D721Med (cell line): ENCODE data around the gene TMEM190.

Experiments used
- DNase-seq: peaks from one replicate; pipeline ENCODE4 v3.0.0; 2011; ENCODE audit warnings: low spot score; ENCODE audit not compliant: insufficient read length
- FAIRE-seq: peaks from 2 replicates; lab custom pipeline; 2011; peaks lifted over from hg19 to GRCh38; lab: Jason Lieb, UNC
- TF ChIP-seq, protein P1 (sequence below): IDR thresholded peaks from 2 replicates; pipeline ENCODE4 v1.5.1; 2012; ENCODE audit warnings: mild to moderate bottlenecking, control low read depth; ENCODE audit not compliant: insufficient read depth; ENCODE audit errors: missing control alignments

The TMEM190 gene

GRCh38 chr19:55360902-55361301 is 15.7 kb upstream of the TMEM190 start:
- no peak for DNase-seq
- no peak for FAIRE-seq
- TF ChIP-seq, protein P1, sequence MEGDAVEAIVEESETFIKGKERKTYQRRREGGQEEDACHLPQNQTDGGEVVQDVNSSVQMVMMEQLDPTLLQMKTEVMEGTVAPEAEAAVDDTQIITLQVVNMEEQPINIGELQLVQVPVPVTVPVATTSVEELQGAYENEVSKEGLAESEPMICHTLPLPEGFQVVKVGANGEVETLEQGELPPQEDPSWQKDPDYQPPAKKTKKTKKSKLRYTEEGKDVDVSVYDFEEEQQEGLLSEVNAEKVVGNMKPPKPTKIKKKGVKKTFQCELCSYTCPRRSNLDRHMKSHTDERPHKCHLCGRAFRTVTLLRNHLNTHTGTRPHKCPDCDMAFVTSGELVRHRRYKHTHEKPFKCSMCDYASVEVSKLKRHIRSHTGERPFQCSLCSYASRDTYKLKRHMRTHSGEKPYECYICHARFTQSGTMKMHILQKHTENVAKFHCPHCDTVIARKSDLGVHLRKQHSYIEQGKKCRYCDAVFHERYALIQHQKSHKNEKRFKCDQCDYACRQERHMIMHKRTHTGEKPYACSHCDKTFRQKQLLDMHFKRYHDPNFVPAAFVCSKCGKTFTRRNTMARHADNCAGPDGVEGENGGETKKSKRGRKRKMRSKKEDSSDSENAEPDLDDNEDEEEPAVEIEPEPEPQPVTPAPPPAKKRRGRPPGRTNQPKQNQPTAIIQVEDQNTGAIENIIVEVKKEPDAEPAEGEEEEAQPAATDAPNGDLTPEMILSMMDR: no peak

- FAIRE-seq (no peak), DNase-seq (no peak)
- TF ChIP-seq, protein P1: no peak
Observed at GRCh38 chr19:55362174-55362989, 14.2 kb upstream of the TMEM190 start.

GRCh38 chr19:55362990-55363716 is 13.5 kb upstream of the TMEM190 start, which contains the start of gene GARIN5B:
GARIN5B (minus strand) TSS chr19:55363260; CDS start chr19:55363066, 194 bp downstream.
- TF ChIP-seq, protein P1: no peak
- FAIRE-seq: no peak
- DNase-seq: no peak

DNA sequence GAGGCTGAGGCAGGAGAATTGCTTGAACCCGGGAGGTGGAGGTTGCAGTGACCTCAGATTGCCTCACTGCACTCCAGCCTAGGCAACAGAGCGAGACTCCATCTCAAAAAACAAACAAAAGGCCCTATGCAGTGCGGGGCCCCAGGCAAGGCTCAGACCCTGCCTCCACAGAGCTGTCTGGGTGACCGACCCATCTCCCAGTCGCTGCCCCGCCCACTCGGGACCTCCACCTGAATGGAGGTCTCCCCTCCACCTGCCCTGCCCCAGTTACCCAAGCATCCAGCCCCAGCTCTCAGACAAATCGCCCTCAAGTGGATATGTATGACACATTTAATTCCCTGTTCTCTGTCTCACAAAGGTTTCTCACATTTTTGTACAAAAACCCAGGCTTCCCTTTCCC is 11.4 kb upstream of the TMEM190 start:
- TF ChIP-seq, protein P1: no peak
- no peak for FAIRE-seq

DNA sequence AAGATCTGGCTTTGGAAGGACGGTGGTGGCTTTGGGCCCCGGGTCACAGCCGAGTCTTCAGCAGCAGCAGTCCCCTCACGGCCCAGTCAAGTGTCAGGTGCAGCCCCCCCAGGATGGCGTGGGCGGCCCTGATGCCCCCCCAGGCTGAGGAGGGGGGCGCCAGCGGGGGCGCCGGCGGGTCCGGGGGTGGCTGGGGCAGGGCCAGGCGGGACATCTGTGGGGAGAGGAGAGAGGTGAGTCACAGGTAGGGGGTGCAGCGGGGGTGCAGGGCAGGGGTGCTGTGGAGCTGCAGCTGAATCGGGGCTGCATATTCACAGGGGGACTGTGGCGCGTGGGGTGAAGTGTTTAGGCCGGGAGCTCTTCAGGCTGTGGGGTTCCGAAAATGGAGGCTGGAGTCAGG is 10.7 kb upstream of the TMEM190 start:
- no peak for DNase-seq
- no peak for FAIRE-seq
- TF ChIP-seq, protein P1: no peak

More for the DNA sequence above, 11.4 kb upstream of the TMEM190 start:
- no peak for DNase-seq

DNA sequence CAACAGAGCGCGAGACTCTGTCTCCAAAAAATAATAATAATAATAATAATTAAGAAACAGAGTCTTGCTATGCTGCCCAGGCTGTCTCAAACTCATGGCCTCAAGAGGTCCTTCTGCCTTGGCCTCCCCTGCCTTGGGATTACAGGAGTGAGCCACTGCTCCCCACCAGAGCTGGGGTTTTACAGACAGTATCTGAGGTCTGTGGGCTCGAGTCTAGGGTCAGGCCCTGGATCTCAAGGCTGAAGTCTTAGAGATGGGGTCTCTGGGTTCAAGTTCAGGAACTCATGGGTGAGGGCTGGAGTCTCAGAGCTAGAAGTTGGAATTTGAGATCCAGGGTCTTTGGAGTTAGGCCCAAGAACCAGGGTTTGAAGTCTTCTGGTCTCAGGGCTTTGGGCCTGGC is 9.8 kb upstream of the TMEM190 start:
- FAIRE-seq: no peak
- TF ChIP-seq, protein P1: no peak
- no peak for DNase-seq

- DNase-seq (no peak), FAIRE-seq (no peak)
- TF ChIP-seq, protein P1: no peak
Observed at GRCh38 chr19:55368106-55368505, 8.5 kb upstream of the TMEM190 start.
